Measurements from ENCODE around the gene SYNE3. TPM values are rescaled to one million over a fixed set of nuclear protein-coding genes. Genes with fewer than 3 reads are reported as not detected.

Gene SYNE3
- total RNA-seq, 2 donors from 2014 or later, result 8.2 to 13.2 TPM

GRCh38 chr14:95515596-95516552, 576 bp downstream of the SYNE3 start:
- H3K27ac ChIP-seq, result peak overlapping the region; percentile 88 to 97
- no peaks in the 10 kb centered on the region for H3K27me3 ChIP-seq
- peak in 1 of 2 donors; percentile 53 for TF ChIP-seq CTCF (IDR thresholded peaks at IDR 0.05)
- H3K9me3 ChIP-seq, result no peaks in the 10 kb centered on the region
- H3K36me3 ChIP-seq, result no peaks in the 10 kb centered on the region
- peaks cover 0 to 64% of the 10 kb centered on the region in 2 donors for H3K4me1 ChIP-seq
- no peak for DNase-seq (ENCODE audit: low spot score)
- H3K4me3 ChIP-seq, result peak overlapping the region; percentile 76 to 80

- Histone ChIP-seq H3K9me3 (no peaks in the 10 kb centered on the region), H3K27me3 (no peaks in the 10 kb centered on the region), H3K27ac (peak overlapping the region; percentile 88 to 97), H3K4me3 (peak overlapping the region; percentile 76 to 80), H3K4me1 (peaks cover 0 to 60% of the 10 kb centered on the region in 2 donors), H3K36me3 (no peaks in the 10 kb centered on the region)
- no peak for DNase-seq (ENCODE audit: low spot score)
- no peak for TF ChIP-seq CTCF (IDR thresholded peaks at IDR 0.05)
Observed at GRCh38 chr14:95515080-95515489, 1.4 kb downstream of the SYNE3 start.

GRCh38 chr14:95514131-95515079, 2.0 kb downstream of the SYNE3 start:
- Histone ChIP-seq H3K36me3 (no peaks in the 10 kb centered on the region), H3K27ac (peak overlapping the region; percentile 88 to 97), H3K27me3 (no peaks in the 10 kb centered on the region), H3K4me1 (peaks cover 0 to 58% of the 10 kb centered on the region in 2 donors), H3K9me3 (no peaks in the 10 kb centered on the region), H3K4me3 (peak overlapping the region in 1 of 2 donors; percentile 76)
- TF ChIP-seq CTCF (IDR thresholded peaks at IDR 0.05), result no peak
- no peak for DNase-seq (ENCODE audit: low spot score)

- no peaks in the 10 kb centered on the region for H3K27me3 ChIP-seq
- DNase-seq (ENCODE audit: low spot score), result no peak
- TF ChIP-seq CTCF (IDR thresholded peaks at IDR 0.05), result no peak
- H3K36me3 ChIP-seq, result no peaks in the 10 kb centered on the region
- H3K27ac ChIP-seq, result no peak overlapping the region
- peaks cover 0 to 55% of the 10 kb centered on the region in 2 donors for H3K4me1 ChIP-seq
- H3K9me3 ChIP-seq, result no peaks in the 10 kb centered on the region
- H3K4me3 ChIP-seq, result no peak overlapping the region
Observed at GRCh38 chr14:95513291-95513690, 3.2 kb downstream of the SYNE3 start.

GRCh38 chr14:95511687-95512086, 4.8 kb downstream of the SYNE3 start:
- no peaks in the 10 kb centered on the region for H3K36me3 ChIP-seq
- no peaks in the 10 kb centered on the region for H3K9me3 ChIP-seq
- H3K27ac ChIP-seq, result no peak overlapping the region
- TF ChIP-seq CTCF (IDR thresholded peaks at IDR 0.05), result no peak
- peaks cover 0 to 55% of the 10 kb centered on the region in 2 donors for H3K4me1 ChIP-seq
- H3K27me3 ChIP-seq, result no peaks in the 10 kb centered on the region
- DNase-seq (ENCODE audit: low spot score), result no peak
- H3K4me3 ChIP-seq, result no peak overlapping the region

Measured in right atrium auricular region (tissue), 2 donors.